NCI-H748 treated with DMSO at 0.1 percent for 48 hours (cell line): ENCODE data around the gene GNAS-AS1.
A peak's percentile ranks its signal among the peaks of the same experiment; 100 is the strongest.

Source experiments
- DNase-seq: peaks from one replicate; lab custom pipeline; 2025; lab: John Stamatoyannopoulos, UW

Gene GNAS-AS1

DNA sequence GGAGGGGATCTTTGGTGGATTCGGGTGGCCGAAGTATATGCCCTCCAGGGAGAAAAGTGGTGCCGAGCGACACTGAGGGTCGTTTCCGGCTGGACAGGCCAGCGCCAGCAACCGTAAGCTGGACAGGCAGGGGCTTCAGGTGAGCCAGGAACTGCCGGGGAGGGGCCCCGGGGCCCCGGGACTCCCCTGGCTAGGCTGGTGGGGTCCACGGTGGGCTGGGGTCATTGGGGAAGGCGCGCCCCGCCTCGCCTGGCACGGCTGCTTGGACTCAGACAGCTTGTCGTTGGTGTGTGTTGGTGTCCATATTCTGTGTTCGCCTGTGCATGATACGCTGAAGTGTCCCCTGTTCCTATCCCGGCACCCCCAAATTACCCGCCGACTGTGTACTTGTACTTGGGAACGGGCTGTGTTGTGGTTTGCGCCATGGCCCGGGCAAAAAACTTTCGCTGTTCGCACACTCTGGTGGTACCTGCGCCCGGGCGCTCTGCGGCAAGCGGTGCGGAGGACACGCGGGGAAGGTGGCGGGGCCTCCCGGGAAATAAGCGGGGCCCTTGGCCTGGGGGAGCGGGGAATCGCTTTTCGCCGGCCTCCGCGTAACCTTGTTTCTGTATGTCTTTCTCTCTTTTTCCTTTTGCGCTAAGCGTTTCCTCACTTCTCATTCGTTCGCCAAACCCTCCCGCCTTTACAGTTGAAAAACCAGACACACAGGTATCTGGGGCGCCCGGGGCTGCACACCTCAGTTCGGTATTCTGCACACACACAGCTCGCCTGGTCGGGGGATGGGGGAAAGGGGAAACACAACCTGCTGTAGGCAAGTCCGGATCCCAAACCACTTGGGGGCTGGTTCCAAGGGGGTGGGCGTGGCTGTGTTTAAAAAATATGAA is 5.0 kb upstream of the GNAS-AS1 start:
- peak; percentile 14 for DNase-seq

DNA sequence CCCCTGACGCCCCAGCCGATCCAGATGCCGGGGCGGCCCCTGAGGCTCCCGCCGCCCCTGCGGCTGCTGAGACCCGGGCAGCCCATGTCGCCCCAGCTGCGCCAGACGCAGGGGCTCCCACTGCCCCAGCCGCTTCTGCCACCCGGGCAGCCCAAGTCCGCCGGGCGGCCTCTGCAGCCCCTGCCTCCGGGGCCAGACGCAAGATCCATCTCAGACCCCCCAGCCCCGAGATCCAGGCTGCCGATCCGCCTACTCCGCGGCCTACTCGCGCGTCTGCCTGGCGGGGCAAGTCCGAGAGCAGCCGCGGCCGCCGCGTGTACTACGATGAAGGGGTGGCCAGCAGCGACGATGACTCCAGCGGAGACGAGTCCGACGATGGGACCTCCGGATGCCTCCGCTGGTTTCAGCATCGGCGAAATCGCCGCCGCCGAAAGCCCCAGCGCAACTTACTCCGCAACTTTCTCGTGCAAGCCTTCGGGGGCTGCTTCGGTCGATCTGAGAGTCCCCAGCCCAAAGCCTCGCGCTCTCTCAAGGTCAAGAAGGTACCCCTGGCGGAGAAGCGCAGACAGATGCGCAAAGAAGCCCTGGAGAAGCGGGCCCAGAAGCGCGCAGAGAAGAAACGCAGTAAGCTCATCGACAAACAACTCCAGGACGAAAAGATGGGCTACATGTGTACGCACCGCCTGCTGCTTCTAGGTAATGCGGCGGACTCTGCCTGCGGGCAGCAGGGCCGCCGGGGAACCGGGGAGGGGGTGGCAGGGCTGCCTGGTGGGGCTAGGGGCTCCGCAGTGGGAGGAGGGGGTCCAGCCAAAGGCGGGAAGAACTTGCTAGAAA is 4.2 kb upstream of the GNAS-AS1 start:
- DNase-seq = peak; percentile 12

DNA sequence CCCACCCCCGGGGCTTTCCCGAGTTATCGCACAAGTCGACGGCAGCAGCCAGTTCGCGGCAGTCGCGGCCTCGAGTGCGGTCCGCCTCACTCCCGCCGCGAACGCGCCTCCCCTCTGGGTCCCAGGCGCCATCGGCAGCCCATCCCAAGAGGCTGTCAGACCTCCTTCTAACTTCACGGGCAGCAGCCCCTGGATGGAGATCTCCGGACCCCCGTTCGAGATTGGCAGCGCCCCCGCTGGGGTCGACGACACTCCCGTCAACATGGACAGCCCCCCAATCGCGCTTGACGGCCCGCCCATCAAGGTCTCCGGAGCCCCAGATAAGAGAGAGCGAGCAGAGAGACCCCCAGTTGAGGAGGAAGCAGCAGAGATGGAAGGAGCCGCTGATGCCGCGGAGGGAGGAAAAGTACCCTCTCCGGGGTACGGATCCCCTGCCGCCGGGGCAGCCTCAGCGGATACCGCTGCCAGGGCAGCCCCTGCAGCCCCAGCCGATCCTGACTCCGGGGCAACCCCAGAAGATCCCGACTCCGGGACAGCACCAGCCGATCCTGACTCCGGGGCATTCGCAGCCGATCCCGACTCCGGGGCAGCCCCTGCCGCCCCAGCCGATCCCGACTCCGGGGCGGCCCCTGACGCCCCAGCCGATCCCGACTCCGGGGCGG is 3.4 kb upstream of the GNAS-AS1 start:
- DNase-seq = no peak

DNA sequence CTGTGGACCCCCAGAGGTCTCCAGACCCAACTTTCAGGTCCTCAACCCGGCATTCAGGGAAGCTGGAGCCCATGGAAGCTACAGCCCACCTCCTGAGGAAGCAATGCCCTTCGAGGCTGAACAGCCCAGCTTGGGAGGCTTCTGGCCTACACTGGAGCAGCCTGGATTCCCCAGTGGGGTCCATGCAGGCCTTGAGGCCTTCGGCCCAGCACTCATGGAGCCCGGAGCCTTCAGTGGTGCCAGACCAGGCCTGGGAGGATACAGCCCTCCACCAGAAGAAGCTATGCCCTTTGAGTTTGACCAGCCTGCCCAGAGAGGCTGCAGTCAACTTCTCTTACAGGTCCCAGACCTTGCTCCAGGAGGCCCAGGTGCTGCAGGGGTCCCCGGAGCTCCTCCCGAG is 2.8 kb upstream of the GNAS-AS1 start:
- no peak for DNase-seq

DNA sequence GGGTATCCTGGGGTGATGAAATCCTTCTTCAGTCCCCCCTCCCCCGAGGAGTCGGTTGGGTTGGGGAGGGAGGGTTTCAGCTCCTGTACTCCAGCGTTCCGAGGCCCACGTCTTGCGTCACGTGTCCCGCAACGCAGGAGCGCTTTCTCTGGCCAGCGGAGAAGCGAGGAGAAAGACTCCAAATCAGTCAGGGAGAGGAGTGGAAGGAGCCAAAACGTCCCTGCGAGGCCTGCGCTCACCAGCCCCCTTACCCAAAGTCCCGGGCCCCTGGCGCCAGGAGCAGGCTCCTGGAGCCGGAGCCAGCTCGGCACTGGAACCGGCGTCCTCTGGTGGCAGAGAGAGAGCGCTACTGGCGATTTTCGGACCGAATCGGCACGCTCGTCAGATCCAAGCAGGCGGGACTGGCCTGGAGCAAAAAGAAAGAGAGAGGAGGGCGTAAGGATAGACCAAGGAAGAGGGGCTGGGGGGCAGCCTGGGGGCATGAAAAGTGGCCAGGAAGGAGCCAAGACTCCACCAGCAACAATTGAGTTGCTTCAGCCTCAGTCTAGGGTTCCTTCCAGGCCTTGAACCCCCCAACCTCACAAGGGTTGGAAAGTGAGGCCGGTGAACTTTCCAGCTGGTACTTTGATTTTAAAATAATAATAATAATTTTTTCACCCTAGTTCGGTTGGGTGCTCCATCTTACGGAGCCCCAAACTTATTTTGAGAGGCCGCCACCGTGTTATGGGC is 2.0 kb upstream of the GNAS-AS1 start, which contains the start of gene GNAS:
GNAS (plus strand) TSS at position 174 of the 729 bp plus-strand sequence.
- DNase-seq = no peak

DNA sequence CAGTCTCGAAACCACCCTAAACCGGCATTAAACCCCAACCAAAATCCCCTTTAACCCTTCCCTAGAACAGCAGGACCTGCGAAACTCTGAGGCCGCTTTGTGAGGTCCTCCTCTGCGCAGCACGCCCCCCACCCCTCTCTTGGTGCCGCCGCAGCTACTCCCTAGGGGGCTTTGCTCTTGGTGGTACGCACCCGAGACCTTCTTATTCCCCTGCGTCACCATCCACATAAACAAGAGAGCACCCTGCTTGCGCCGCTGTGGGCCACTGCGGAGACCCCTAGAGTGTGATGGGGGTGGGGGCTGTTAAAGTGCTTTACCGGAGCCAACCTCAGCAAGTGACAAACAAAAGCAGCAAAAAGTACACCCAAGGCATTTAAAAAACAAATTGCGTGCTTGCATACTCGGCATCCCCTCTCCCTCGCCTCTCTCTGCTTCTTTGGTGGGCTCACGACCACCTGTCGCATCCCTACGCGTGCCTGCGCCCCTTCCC is 1.3 kb upstream of the GNAS-AS1 start:
- DNase-seq = no peak

DNA sequence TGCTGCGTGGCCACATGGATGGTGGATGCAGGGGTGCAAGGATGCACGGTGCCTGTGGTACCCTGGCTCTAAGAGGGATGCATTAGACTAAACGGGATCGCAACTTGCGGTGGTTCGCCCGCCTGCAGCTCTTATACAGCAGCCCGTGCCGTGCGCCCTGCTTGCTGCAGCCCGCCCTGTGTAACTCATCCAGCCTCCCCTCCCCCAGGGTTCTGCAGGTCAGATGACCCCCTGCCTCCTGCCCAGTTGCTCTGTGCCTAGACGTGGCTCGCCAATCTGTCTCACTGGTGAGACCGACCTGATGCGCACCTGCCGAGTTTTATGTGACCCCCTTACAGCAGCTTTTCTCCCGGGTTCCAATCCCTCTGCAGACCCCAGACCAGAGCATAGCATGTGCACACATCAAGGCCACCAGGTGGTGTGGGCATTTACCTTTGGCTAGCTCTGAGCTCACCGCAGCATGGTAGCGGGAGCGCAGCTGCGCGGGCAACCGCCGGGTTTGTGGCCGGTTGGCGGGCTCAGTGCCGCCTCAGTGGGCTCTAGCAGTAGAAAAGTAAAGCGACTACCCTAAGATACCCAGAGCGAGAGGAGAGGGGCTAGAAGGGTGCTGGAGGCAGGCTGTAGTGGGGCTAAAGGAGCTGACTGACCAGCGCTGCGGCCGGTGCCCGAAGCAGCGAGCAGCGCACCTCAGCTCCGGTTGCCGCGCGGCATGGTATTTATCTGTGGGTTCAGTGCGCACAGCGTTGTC is 693 bp upstream of the GNAS-AS1 start:
- DNase-seq = no peak

DNA sequence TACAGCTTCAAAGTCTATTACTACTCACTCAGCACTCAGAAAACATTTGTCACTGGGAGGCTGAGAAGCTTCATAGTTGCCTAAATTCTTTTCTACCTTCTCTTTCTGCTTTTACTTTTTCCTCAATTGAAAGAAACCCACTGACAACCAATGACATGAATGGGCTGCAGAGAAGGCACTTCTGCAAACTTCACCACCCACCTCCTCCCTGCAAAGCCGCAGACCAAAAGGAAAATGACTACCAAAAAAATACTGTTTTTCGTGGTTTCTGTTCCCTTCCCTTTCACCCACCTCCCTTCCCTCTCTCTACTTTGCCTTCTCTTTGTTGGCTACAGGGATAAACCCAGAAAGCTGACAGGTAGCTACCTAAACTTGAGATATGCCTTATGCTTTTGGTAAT is 3.2 kb downstream of the GNAS-AS1 start:
- DNase-seq = no peak

DNA sequence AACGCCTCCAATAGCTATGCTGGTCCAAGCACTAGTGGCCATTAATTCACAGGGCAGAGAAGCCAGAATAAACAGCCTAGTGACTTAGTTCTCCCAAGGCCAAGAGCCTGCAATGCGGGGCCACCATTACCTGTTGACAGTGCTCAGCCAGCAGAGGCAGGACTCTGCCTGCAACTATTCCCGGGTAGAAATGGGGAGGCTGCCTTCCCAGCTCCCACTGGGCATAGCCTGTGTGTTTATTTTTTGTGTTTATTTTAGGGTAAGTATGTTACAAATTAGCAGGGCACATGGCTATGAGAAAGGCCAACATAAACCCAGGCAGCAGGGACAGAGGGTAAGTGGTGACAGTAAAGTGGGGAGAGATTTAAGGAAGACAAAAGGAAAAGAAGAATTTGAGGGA is 5.0 kb downstream of the GNAS-AS1 start:
- DNase-seq = no peak

DNA sequence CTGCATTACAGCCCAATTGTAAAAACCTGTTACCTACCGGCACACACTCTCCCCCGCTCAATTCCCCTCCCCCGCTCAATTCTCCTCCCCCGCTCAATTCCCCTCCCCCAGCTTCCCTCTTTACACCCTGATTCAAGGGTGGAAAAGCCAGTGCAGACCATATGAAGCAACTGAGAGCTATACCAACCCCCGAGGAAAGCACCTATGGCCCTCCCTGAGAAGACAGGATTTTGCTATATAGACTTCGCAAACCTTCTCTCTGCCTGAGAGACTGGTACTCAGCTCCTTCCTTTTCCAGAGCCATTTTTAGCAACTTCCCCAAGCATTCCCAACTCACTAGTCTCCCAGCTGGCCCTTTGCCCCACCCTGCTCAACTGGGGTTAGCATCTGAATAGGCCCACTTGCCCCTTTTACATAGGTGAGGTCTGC is 7.6 kb downstream of the GNAS-AS1 start:
- no peak for DNase-seq

DNA sequence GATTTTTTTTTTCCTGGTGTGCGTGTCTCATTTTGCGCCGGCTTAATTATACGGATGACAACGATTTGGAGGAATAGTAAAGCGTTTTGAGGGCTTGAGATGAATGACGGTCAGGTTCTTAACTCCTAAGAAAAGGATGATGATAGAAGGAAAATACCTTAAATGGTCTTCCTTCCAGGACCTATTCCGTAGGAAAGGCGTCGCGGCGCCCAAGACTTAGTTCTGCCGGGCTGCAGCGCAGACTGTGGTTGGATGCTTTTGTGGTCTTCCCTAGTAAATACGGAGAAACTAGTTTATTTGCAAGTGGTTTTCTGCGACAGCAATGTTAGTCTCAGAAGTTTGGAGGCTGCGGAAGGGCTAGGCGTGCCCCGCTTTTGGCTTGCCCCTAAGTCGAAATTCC is 8.4 kb downstream of the GNAS-AS1 start:
- DNase-seq = no peak

DNA sequence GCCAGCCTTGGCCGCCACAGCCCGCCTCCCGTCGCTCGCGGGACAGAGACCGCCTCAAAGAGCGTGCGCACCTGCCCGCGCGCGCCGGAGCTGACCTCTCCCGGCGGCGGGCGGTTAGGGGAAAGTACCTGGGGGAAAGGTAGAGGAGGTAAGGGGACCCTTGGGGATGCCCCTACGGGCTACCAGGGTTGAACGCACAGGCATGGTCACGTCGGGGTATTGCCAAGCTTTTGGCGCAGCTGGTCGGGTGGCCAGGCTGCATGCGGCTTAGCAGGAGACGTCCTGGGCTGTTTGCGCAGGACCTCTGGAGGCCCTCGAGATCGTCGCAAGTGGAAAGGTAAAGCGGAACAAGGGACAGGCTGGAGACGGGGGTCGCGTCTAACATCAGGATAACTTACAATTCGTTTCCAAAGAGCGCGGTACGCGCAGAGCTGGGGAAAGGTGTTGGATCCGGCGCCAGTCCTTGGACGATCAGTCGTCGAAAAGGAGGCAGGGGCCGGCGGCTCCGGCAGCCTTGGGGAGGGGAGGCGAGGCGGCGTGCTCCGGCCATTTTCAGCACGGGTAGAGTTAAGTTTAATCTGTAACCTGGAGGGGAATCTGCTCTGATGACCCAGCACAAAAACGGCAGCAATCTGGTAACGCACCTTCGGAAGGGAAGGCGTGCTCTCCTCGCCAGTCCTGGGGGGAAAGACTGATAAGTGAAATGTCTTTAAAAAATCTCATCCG is 9.0 kb downstream of the GNAS-AS1 start:
- DNase-seq = no peak

DNA sequence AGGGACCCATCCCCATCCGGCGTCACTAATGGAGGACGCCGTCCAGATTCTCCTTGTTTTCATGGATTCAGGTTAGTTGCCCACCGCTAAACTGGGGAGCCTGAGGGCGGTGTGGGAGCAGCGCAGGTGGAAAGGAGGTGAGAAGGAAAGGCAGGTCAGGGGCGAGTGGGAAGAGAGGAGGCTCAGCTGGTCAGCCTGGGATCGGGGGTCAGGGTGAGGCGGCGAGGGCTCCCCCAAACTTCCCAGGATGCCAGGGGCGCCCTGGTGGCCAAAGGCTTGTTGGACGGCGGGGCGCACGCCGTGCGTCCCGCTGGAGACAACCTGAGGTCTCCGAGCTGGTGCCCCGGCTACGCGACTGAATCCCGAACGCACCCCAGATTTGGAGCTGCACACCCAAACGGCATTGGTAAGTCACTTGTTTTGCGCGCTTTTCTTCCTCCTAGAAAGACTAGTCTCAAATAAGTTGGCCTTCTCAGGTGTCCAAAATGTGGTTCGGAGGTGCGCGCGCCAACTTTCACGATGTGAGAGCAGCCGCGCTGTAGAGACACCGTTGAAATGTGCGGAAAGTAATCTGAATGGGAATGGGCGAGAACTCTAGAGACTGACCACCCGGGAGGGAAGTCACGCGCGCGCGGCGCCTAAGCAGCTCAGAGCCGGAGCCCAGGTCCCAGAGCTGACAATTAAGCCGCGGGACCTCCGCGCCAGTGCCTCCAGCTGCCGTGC is 9.7 kb downstream of the GNAS-AS1 start:
- no peak for DNase-seq

DNA sequence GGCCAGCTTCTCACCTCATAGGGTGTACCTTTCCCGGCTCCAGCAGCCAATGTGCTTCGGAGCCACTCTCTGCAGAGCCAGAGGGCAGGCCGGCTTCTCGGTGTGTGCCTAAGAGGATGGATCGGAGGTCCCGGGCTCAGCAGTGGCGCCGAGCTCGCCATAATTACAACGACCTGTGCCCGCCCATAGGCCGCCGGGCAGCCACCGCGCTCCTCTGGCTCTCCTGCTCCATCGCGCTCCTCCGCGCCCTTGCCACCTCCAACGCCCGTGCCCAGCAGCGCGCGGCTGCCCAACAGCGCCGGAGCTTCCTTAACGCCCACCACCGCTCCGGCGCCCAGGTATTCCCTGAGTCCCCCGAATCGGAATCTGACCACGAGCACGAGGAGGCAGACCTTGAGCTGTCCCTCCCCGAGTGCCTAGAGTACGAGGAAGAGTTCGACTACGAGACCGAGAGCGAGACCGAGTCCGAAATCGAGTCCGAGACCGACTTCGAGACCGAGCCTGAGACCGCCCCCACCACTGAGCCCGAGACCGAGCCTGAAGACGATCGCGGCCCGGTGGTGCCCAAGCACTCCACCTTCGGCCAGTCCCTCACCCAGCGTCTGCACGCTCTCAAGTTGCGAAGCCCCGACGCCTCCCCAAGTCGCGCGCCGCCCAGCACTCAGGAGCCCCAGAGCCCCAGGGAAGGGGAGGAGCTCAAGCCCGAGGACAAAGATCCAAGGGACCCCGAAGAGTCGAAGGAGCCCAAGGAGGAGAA is 10.5 kb downstream of the GNAS-AS1 start:
- DNase-seq = no peak

DNA sequence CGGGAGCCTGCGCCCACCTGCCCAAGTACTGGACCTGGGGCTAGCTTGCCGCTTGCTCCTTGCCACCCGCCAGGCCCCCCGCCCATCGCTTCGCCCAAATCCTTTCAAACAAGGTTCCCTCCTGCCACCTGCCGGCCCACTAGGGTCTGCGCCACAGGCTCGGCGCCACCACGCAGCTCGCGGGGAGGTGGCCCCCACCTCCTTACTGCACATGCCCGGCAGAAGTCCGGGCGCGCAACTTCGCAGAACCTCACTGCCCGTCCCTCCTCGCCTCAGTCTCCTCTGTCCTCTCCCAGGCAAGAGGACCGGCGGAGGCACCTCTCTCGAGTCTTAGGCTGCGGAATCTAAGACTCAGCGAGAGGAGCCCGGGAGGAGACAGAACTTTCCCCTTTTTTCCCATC is 11.2 kb downstream of the GNAS-AS1 start:
- DNase-seq = no peak

DNA sequence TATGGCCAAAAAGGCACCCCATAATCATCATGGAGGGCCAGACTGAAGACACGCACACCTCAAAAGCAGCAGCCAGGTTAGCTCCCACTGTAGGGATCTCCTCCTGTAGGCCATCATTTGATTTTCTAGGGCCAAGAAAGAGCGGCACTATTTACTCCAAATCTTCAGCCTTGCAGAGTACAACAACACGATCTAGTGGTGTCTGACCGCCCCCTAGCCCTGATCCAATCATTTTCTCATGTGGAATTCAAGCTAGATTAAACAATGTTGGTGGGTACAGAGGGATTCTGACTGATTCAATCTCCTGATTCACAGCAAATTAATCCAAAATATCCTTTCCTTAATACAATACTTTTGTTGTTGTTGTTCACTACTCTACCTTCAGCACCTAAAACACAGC is 12.5 kb downstream of the GNAS-AS1 start:
- DNase-seq = no peak

DNA sequence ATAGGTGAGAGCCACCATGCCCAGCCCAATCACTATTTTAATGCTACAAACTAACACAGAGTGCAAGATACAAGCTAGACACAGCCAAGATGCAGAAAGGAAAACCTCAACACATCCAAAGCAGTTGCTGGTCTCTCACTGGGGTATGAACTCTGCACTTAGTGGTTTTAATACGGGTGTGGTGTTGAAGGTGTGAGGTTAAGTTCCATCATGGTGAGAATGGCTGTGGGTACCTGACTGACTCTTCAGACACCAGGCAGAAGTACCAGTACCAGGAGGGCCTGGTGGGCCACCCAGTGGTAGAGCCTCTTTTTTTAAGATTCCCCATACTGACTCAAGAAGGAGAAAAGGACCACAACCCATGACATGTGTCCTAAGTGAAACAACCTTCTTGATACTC is 13.0 kb downstream of the GNAS-AS1 start:
- no peak for DNase-seq

DNA sequence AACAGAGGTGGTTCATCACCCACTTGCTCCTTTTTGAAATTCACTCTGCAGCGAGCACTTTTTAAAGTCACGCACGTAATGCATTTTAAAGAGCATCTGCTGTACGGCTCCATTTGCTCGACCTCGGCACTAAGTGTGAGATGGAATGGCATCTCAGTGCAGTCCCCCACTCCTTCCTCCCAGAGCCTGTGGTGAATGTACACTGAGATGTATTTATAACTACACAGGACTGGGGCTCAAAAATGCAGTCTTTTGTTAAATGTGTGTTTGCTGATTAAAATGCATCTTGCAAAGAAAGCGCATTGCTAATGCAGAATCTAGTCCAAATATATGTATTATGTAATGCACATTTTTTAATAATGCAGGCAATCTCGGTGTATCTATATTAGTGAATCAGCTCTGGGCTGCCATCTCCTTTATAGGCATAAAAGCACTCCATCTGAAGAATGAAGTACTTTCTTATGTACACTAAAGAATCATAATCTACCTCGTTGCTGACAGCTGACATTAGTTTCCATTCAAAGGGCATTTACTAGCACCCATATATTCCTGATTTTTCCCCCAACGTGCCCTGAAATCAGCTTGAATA is 14.0 kb downstream of the GNAS-AS1 start:
- DNase-seq = no peak
